HepG2 (cell line): Measurements from ENCODE around the gene SLC41A3. TPM values are rescaled to one million over a fixed set of nuclear protein-coding genes. Genes with fewer than 3 reads are reported as not detected.

Source experiments
- ERF ChIP-seq: IDR thresholded peaks from 2 replicates; pipeline ENCODE4 v1.6.1; 2018; ENCODE audit warnings: missing biosample characterization, missing genetic modification reagents
- HMG20A ChIP-seq: IDR thresholded peaks from 2 replicates; pipeline ENCODE4 v1.6.1; 2016; ENCODE audit warnings: borderline replicate concordance
- HOXA5 ChIP-seq: sonication (generic); formaldehyde crosslinking; IDR thresholded peaks from 2 replicates; pipeline ENCODE4 v1.4.0; 2020; ENCODE audit warnings: missing genetic modification reagents
- JUN ChIP-seq: sonication (generic); formaldehyde crosslinking; IDR thresholded peaks from 2 replicates; pipeline ENCODE4 v1.4.0; 2020; ENCODE audit warnings: mild to moderate bottlenecking, missing genetic modification reagents
- LCORL ChIP-seq, 2 experiments: fragments of 450-650 bp in 1 of 2; sonication (generic) in 1 of 2; formaldehyde crosslinking in 1 of 2; IDR thresholded peaks; 2 replicates each; pipeline versions ENCODE4 v1.5.0 to v1.6.1; 2017 to 2020; ENCODE audit warnings: antibody characterized with exemption in 1 of 2, missing genetic modification reagents in 1 of 2
- MIER2 ChIP-seq: IDR thresholded peaks from 2 replicates; pipeline ENCODE4 v1.6.1; 2016; ENCODE audit warnings: missing biosample characterization, missing genetic modification reagents
- NCOR1 ChIP-seq: fragments of 200-600 bp; sonication (generic); IDR thresholded peaks from 2 replicates; pipeline ENCODE4 v1.7.0; 2017; ENCODE audit warnings: antibody characterized with exemption, low read length, borderline replicate concordance
- PHF21A ChIP-seq: sonication (generic); formaldehyde crosslinking; IDR thresholded peaks from 2 replicates; pipeline ENCODE4 v1.5.0; 2020; ENCODE audit warnings: mild to moderate bottlenecking, missing genetic modification reagents
- SOX6 ChIP-seq, 2 experiments: fragments of 450-650 bp in 1 of 2; sonication (generic) in 1 of 2; formaldehyde crosslinking in 1 of 2; IDR thresholded peaks; 2 replicates each; pipeline versions ENCODE4 v1.4.0 to v1.6.1; 2017 to 2020; ENCODE audit warnings: antibody characterized with exemption in 1 of 2, mild to moderate bottlenecking in 1 of 2, missing genetic modification reagents in 1 of 2
- SRY ChIP-seq: sonication (generic); formaldehyde crosslinking; IDR thresholded peaks from 2 replicates; pipeline ENCODE4 v1.8.0; 2022; ENCODE audit warnings: mild to moderate bottlenecking, missing genetic modification reagents
- YY1 ChIP-seq: IDR thresholded peaks from 2 replicates; pipeline ENCODE4 v1.6.1; 2011; ENCODE audit warnings: low read length, low read depth, moderate library complexity, mild to moderate bottlenecking; ENCODE audit not compliant: insufficient read depth, insufficient replicate concordance
- ZMYM4 ChIP-seq: sonication (generic); formaldehyde crosslinking; IDR thresholded peaks from 2 replicates; pipeline ENCODE4 v1.8.1; 2023; ENCODE audit warnings: mild to moderate bottlenecking, missing genetic modification reagents
- ZNF484 ChIP-seq: sonication (generic); formaldehyde crosslinking; IDR thresholded peaks from 2 replicates; pipeline ENCODE4 v1.5.1; 2020; ENCODE audit warnings: mild to moderate bottlenecking, low read depth, missing genetic modification reagents, borderline replicate concordance
- polyA plus RNA-seq, 8 experiments: library from polyadenylated mRNA; depleted of rRNA in 3 of 8; stranded (reverse) in 7 of 8; unstranded in 1 of 8; fragments of >200 nt; fragmentation: Illumina TruSeq in 4 of 8; extraction: Trizol in 4 of 8; gene quantifications; 2 replicates each; pipeline versions ENCODE4 v1.2.1 to v1.2.3, GENCODE V29; 2011 to 2016; ENCODE audit warnings: low read depth in 4 of 8, missing spikeins in 1 of 8, mixed read lengths in 1 of 8; ENCODE audit not compliant: insufficient read depth in 1 of 8
- total RNA-seq, 5 experiments: library from RNA; depleted of rRNA; stranded (reverse); fragments of >200 nt; fragmentation: Illumina TruSeq; extraction: Trizol; gene quantifications; 2 replicates each; pipeline ENCODE4 v1.2.3, GENCODE V29; 2016; ENCODE audit warnings: low read depth in 1 of 5
- TF ChIP-seq, protein P1 (sequence below): sonication (generic); formaldehyde crosslinking; IDR thresholded peaks from 2 replicates; pipeline ENCODE4 v1.8.0; 2022; ENCODE audit warnings: mild to moderate bottlenecking, missing genetic modification reagents, moderate library complexity
- TF ChIP-seq, protein P2 (sequence below): sonication (generic); formaldehyde crosslinking; conservative IDR thresholded peaks from 2 replicates; pipeline ENCODE4 v1.4.0; 2020; ENCODE audit warnings: missing genetic modification reagents
- TF ChIP-seq, protein P3 (sequence below): sonication (generic); formaldehyde crosslinking; IDR thresholded peaks from 2 replicates; pipeline ENCODE4 v1.5.1; 2020; ENCODE audit warnings: missing genetic modification reagents, mild to moderate bottlenecking, borderline replicate concordance
- TF ChIP-seq, protein P4 (sequence below): sonication (generic); formaldehyde crosslinking; IDR thresholded peaks from 2 replicates; pipeline ENCODE4 v1.4.0; 2020; ENCODE audit warnings: low read depth, missing genetic modification reagents

Gene SLC41A3
- total and polyA plus RNA-seq, 2 of the 13 experiments (the other 11 are each of a cell fraction or from before 2014, with no cell fraction given): 26.0 to 71.1 TPM

DNA sequence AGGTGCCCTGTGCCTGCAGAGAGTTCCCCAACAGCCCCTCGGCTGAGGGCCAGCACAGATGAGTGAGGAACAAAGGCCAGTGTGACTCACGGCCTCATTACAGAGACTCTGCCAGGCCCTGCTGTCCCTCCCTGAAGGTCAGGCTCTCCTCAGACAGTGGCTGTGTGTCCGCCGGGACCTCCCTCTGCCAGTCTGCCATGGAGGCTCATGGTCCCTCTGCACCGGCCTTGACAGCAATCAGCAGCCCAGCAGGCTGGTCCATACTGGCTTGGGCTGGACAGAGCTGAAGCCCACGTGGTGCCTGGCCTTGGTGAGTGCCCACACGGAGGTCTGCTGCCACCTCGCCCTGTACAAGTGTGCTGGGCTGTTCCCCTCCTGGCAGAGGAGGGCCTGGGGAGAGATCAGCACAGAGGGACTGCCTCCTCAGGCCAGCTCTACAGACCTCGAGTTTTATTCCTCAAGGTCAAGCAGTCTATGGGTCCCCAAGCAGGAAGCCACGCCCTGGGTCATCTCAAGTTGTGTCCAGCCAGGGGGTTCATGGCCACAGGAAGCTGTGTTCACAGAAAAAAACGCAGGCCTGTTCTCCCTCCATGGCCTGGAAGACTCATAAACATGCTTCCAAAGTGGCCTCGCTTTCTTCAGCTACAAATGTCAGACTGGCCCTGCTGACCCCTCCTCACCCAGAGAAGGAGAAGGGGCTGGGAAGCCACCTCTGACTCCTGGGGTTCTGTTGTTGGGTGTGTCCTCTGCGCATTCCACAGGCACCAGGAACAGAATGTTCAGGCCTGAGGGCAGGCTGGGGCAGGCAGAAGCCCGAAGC, 27.0 kb downstream of the SLC41A3 start (continued):
- TF ChIP-seq, protein P1, sequence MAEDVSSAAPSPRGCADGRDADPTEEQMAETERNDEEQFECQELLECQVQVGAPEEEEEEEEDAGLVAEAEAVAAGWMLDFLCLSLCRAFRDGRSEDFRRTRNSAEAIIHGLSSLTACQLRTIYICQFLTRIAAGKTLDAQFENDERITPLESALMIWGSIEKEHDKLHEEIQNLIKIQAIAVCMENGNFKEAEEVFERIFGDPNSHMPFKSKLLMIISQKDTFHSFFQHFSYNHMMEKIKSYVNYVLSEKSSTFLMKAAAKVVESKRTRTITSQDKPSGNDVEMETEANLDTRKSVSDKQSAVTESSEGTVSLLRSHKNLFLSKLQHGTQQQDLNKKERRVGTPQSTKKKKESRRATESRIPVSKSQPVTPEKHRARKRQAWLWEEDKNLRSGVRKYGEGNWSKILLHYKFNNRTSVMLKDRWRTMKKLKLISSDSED (CRISPR knock-in tag): 0 out of 2 replicates have a peak, but pooled peaks have one; percentile 44
- TF ChIP-seq HMG20A (peak; percentile 58; the same call in 1 of the 2 replicates), SRY (CRISPR knock-in tag) (0 out of 2 replicates have a peak, but pooled peaks have one; percentile 41), MIER2 (0 out of 2 replicates have a peak, but pooled peaks have one; percentile 36), ZMYM4 (CRISPR knock-in tag) (no peak), PHF21A (CRISPR knock-in tag) (0 out of 2 replicates have a peak, but pooled peaks have one; percentile 37), ERF (CRISPR knock-in tag) (peak; percentile 67), SOX6 (IDR thresholded peaks at IDR 0.05) (no peak), SOX6 (CRISPR knock-in tag; IDR thresholded peaks at IDR 0.05) (peak; percentile 67), ZNF484 (CRISPR knock-in tag) (no peak), HOXA5 (CRISPR knock-in tag) (peak; percentile 51; the same call in 1 of the 2 replicates), NCOR1 (no peak), JUN (peak; percentile 65; the same call in 1 of the 2 replicates), LCORL (IDR thresholded peaks at IDR 0.05) (no peak), LCORL (CRISPR knock-in tag; IDR thresholded peaks at IDR 0.05) (0 out of 2 replicates have a peak, but pooled peaks have one; percentile 43), YY1 (peak; percentile 6)
- TF ChIP-seq, protein P2, sequence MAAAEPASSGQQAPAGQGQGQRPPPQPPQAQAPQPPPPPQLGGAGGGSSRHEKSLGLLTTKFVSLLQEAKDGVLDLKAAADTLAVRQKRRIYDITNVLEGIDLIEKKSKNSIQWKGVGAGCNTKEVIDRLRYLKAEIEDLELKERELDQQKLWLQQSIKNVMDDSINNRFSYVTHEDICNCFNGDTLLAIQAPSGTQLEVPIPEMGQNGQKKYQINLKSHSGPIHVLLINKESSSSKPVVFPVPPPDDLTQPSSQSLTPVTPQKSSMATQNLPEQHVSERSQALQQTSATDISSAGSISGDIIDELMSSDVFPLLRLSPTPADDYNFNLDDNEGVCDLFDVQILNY (CRISPR knock-in tag): no peak
- TF ChIP-seq, protein P3, sequence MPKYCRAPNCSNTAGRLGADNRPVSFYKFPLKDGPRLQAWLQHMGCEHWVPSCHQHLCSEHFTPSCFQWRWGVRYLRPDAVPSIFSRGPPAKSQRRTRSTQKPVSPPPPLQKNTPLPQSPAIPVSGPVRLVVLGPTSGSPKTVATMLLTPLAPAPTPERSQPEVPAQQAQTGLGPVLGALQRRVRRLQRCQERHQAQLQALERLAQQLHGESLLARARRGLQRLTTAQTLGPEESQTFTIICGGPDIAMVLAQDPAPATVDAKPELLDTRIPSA (CRISPR knock-in tag): no peak
- TF ChIP-seq, protein P4, sequence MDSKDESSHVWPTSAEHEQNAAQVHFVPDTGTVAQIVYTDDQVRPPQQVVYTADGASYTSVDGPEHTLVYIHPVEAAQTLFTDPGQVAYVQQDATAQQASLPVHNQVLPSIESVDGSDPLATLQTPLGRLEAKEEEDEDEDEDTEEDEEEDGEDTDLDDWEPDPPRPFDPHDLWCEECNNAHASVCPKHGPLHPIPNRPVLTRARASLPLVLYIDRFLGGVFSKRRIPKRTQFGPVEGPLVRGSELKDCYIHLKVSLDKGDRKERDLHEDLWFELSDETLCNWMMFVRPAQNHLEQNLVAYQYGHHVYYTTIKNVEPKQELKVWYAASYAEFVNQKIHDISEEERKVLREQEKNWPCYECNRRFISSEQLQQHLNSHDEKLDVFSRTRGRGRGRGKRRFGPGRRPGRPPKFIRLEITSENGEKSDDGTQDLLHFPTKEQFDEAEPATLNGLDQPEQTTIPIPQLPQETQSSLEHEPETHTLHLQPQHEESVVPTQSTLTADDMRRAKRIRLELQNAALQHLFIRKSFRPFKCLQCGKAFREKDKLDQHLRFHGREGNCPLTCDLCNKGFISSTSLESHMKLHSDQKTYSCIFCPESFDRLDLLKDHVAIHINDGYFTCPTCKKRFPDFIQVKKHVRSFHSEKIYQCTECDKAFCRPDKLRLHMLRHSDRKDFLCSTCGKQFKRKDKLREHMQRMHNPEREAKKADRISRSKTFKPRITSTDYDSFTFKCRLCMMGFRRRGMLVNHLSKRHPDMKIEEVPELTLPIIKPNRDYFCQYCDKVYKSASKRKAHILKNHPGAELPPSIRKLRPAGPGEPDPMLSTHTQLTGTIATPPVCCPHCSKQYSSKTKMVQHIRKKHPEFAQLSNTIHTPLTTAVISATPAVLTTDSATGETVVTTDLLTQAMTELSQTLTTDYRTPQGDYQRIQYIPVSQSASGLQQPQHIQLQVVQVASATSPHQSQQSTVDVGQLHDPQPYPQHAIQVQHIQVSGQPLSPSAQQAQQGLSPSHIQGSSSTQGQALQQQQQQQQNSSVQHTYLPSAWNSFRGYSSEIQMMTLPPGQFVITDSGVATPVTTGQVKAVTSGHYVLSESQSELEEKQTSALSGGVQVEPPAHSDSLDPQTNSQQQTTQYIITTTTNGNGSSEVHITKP (CRISPR knock-in tag): peak; percentile 51; the same call in 1 of the 2 replicates
